GM23248 (cell line): Measurements from ENCODE around the gene AHRR.
"Not testable (repeated sequence)": the region's sequence is repeated elsewhere in the genome, so short reads cannot be mapped to it uniquely, and the experiment has no call there.

Experiments
- EZH2 ChIP-seq: fragments of 200-600 bp; sonication (generic); IDR thresholded peaks from 2 replicates; pipeline ENCODE4 v1.6.1; 2018; ENCODE audit warnings: antibody characterized with exemption, mild to moderate bottlenecking; ENCODE audit not compliant: insufficient read depth, poor library complexity, severe bottlenecking
- EZH2phosphoT487 ChIP-seq: fragments of 200-600 bp; sonication (generic); IDR thresholded peaks from 2 replicates; pipeline ENCODE4 v1.6.1; 2018; ENCODE audit warnings: antibody characterized with exemption, moderate library complexity, mild to moderate bottlenecking, low read depth; ENCODE audit not compliant: insufficient read depth

DNA sequence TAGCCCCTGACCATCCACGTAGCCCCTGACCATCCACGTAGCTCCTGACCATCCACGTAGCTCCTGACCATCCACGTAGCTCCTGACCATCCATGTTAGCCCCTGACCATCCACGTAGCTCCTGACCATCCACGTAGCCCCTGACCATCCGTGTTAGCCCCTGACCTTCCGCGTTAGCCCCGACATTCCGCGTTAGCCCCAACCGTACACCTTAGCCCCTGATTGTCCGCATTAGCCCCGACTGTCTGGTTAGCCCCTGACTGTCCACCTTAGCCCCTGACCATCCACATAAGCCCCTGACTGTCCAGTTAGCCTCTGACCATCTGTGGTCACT is 76.6 kb downstream of the AHRR start:
- not testable (repeated sequence) for TF ChIP-seq EZH2phosphoT487, EZH2
